WTC11 (cell line): ENCODE results near the gene ZMAT1. TPM values are rescaled to one million over a fixed set of nuclear protein-coding genes. Genes with fewer than 3 reads are reported as not detected.
"Not testable (repeated sequence)": the region's sequence is repeated elsewhere in the genome, so short reads cannot be mapped to it uniquely, and the experiment has no call there.

Source experiments
- ATAC-seq: fragments of 200-7000 bp; cut with Tn5 transposase; 2 replicates; pipeline ENCODE4 v1.10.0; 2021; ENCODE audit warnings: mild to moderate bottlenecking, moderate library complexity
- CTCF ChIA-PET: fragments of 300-600 bp; sonication (Branson Sonifier 250); formaldehyde crosslinking; loops from one replicate; lab custom pipeline; 2021; ENCODE audit warnings: antibody characterized with exemption; lab: Charles Lee
- POLR2A ChIA-PET: fragments of 350-600 bp; sonication (Branson Sonifier 250); formaldehyde crosslinking; loops from one replicate; lab custom pipeline; 2021; ENCODE audit warnings: antibody characterized with exemption; lab: Charles Lee
- DNase-seq: peaks from one replicate; pipeline ENCODE4 v3.0.0; 2021; ENCODE audit warnings: low spot score
- H3K27ac Mint-ChIP-seq: 2 replicates; pipeline ENCODE4 v1.8.0; 2021; ENCODE audit warnings: mixed read lengths
- H3K27me3 Mint-ChIP-seq: 2 replicates; pipeline ENCODE4 v1.8.0; 2021; ENCODE audit warnings: low read depth, mild to moderate bottlenecking, moderate library complexity, mixed read lengths
- H3K36me3 Mint-ChIP-seq: 2 replicates; pipeline ENCODE4 v1.8.0; 2021; ENCODE audit warnings: mixed read lengths
- H3K4me1 Mint-ChIP-seq: 2 replicates; pipeline ENCODE4 v1.8.0; 2022; ENCODE audit warnings: mixed read lengths
- H3K4me3 Mint-ChIP-seq: 2 replicates; pipeline ENCODE4 v1.8.0; 2021; ENCODE audit warnings: mild to moderate bottlenecking, moderate library complexity, mixed read lengths
- H3K9me3 Mint-ChIP-seq: 2 replicates; pipeline ENCODE4 v1.8.0; 2021; ENCODE audit warnings: mixed read lengths
- AR ChIP-seq: fragments of 250-450 bp; sonication (Bioruptor Pico); IDR thresholded peaks from 2 replicates; pipeline ENCODE4 v1.9.0; 2021; ENCODE audit warnings: mild to moderate bottlenecking
- ATF3 ChIP-seq: sonication (generic); formaldehyde crosslinking; conservative IDR thresholded peaks from 2 replicates; pipeline ENCODE4 v1.8.1; 2022; ENCODE audit warnings: mild to moderate bottlenecking, missing genetic modification reagents
- CDX4 ChIP-seq: fragments of 250-450 bp; sonication (Bioruptor Pico); IDR thresholded peaks from 2 replicates; pipeline ENCODE4 v1.9.0; 2021; ENCODE audit warnings: moderate library complexity, mild to moderate bottlenecking, inconsistent platforms, borderline replicate concordance
- ELF4 ChIP-seq: sonication (generic); formaldehyde crosslinking; IDR thresholded peaks from 2 replicates; pipeline ENCODE4 v1.8.1; 2022; ENCODE audit warnings: low read depth, mild to moderate bottlenecking, moderate library complexity, missing genetic modification reagents
- FOXJ3 ChIP-seq: sonication (generic); formaldehyde crosslinking; IDR thresholded peaks from 2 replicates; pipeline ENCODE4 v1.9.0; 2021; ENCODE audit warnings: missing genetic modification reagents, mild to moderate bottlenecking, borderline replicate concordance
- FOXK1 ChIP-seq: sonication (generic); formaldehyde crosslinking; IDR thresholded peaks from 2 replicates; pipeline ENCODE4 v1.8.0; 2022; ENCODE audit warnings: mild to moderate bottlenecking, moderate library complexity, missing genetic modification reagents
- GABPB1 ChIP-seq: sonication (generic); formaldehyde crosslinking; IDR thresholded peaks from 2 replicates; pipeline ENCODE4 v1.8.1; 2023; ENCODE audit warnings: mild to moderate bottlenecking, missing genetic modification reagents
- IRF2 ChIP-seq: sonication (generic); formaldehyde crosslinking; IDR thresholded peaks from 2 replicates; pipeline ENCODE4 v1.8.0; 2022; ENCODE audit warnings: low read depth, missing genetic modification reagents, borderline replicate concordance
- JAZF1 ChIP-seq: fragments of 250-450 bp; sonication (Bioruptor Pico); IDR thresholded peaks from 2 replicates; pipeline ENCODE4 v1.9.0; 2021; ENCODE audit warnings: moderate library complexity, mild to moderate bottlenecking, inconsistent platforms
- NFE2L1 ChIP-seq: sonication (generic); formaldehyde crosslinking; IDR thresholded peaks from 2 replicates; pipeline ENCODE4 v1.8.1; 2023; ENCODE audit warnings: missing genetic modification reagents
- NFYB ChIP-seq: sonication (generic); formaldehyde crosslinking; conservative IDR thresholded peaks from 2 replicates; pipeline ENCODE4 v1.8.0; 2022; ENCODE audit warnings: low read depth, missing genetic modification reagents
- NR1H2 ChIP-seq: sonication (generic); formaldehyde crosslinking; IDR thresholded peaks from 2 replicates; pipeline ENCODE4 v1.9.0; 2021; ENCODE audit warnings: mild to moderate bottlenecking, moderate library complexity, missing genetic modification reagents
- OVOL2 ChIP-seq: fragments of 250-450 bp; sonication (Bioruptor Pico); IDR thresholded peaks from 2 replicates; pipeline ENCODE4 v1.9.0; 2021; ENCODE audit warnings: mild to moderate bottlenecking, borderline replicate concordance
- RORB ChIP-seq: fragments of 250-450 bp; sonication (Bioruptor Pico); IDR thresholded peaks from 2 replicates; pipeline ENCODE4 v1.9.0; 2021; ENCODE audit warnings: mild to moderate bottlenecking
- SMAD3 ChIP-seq: sonication (generic); formaldehyde crosslinking; IDR thresholded peaks from 2 replicates; pipeline ENCODE4 v1.8.0; 2022; ENCODE audit warnings: missing genetic modification reagents, mild to moderate bottlenecking, borderline replicate concordance
- ZBTB21 ChIP-seq: sonication (generic); formaldehyde crosslinking; IDR thresholded peaks from 2 replicates; pipeline ENCODE4 v1.8.1; 2023; ENCODE audit warnings: mild to moderate bottlenecking, missing genetic modification reagents, borderline replicate concordance
- ZNF263 ChIP-seq: sonication (generic); formaldehyde crosslinking; IDR thresholded peaks from 2 replicates; pipeline ENCODE4 v1.8.1; 2022; ENCODE audit warnings: low read depth, mild to moderate bottlenecking, moderate library complexity, missing genetic modification reagents
- ZNF317 ChIP-seq: sonication (generic); formaldehyde crosslinking; IDR thresholded peaks from 2 replicates; pipeline ENCODE4 v1.8.1; 2023; ENCODE audit warnings: low read depth, mild to moderate bottlenecking, moderate library complexity, missing genetic modification reagents, borderline replicate concordance
- ZNF416 ChIP-seq: fragments of 250-450 bp; sonication (Bioruptor Pico); IDR thresholded peaks from 2 replicates; pipeline ENCODE4 v1.9.0; 2021; ENCODE audit warnings: mild to moderate bottlenecking, inconsistent platforms
- ZNF425 ChIP-seq: fragments of 250-450 bp; sonication (Bioruptor Pico); conservative IDR thresholded peaks from 2 replicates; pipeline ENCODE4 v1.9.0; 2021; ENCODE audit warnings: mild to moderate bottlenecking
- total RNA-seq: library from RNA; stranded (reverse); gene quantifications from 3 replicates; pipeline ENCODE4 v1.2.3, GENCODE V29; 2021
- TF ChIP-seq, protein P1 (sequence below): sonication (generic); formaldehyde crosslinking; IDR thresholded peaks from 2 replicates; pipeline ENCODE4 v1.8.1; 2023; ENCODE audit warnings: mild to moderate bottlenecking, moderate library complexity, missing genetic modification reagents

Gene ZMAT1
- total RNA-seq, 1 experiment from 2014 or later: 3.0 TPM

DNA sequence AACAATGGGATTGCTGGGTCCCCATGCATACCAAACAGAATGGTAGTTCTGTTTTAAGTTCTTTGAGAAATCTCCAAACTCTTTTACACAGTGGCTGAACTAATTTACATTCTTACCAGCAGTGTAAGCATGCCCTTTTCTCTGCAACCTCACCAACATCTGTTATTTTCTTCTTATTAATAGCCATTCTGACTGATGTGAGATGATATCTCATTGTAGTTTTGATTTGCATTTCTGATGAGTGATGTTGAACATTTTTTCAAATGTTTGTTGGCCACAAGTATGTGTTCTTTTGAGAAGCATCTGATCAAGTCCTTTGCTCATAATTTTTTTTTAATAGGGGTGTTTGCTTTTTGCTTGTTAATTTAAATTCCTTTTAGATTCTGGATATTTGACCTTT, 41.2 kb upstream of the ZMAT1 start:
- POLR2A ChIA-PET: no interaction called here
- CTCF ChIA-PET: no interaction called here
- H3K27me3 Mint-ChIP-seq: peaks cover 15% of the 10 kb centered on the region
- no peak for ATAC-seq
- DNase-seq: no peak
- H3K36me3 Mint-ChIP-seq: peaks cover 14% of the 10 kb centered on the region
- no peak overlapping the region for H3K4me3 Mint-ChIP-seq
- peaks cover 9% of the 10 kb centered on the region for H3K4me1 Mint-ChIP-seq
- TF ChIP-seq ZNF263: no peak
- no peak for TF ChIP-seq ZNF425 (CRISPR knock-in tag)
- no peak for TF ChIP-seq ATF3
- no peak for TF ChIP-seq NR1H2 (CRISPR knock-in tag)
- no peak for TF ChIP-seq CDX4 (CRISPR knock-in tag)
- TF ChIP-seq NFE2L1 (CRISPR knock-in tag): no peak
- TF ChIP-seq, protein P1, sequence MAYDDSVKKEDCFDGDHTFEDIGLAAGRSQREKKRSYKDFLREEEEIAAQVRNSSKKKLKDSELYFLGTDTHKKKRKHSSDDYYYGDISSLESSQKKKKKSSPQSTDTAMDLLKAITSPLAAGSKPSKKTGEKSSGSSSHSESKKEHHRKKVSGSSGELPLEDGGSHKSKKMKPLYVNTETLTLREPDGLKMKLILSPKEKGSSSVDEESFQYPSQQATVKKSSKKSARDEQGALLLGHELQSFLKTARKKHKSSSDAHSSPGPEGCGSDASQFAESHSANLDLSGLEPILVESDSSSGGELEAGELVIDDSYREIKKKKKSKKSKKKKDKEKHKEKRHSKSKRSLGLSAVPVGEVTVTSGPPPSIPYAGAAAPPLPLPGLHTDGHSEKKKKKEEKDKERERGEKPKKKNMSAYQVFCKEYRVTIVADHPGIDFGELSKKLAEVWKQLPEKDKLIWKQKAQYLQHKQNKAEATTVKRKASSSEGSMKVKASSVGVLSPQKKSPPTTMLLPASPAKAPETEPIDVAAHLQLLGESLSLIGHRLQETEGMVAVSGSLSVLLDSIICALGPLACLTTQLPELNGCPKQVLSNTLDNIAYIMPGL (CRISPR knock-in tag): no peak
- TF ChIP-seq ZNF416: no peak
- no peak for TF ChIP-seq SMAD3 (CRISPR knock-in tag)
- TF ChIP-seq ZNF317 (CRISPR knock-in tag): no peak
- no peak for TF ChIP-seq NFYB (CRISPR knock-in tag)
- no peak for TF ChIP-seq GABPB1 (CRISPR knock-in tag)
- TF ChIP-seq JAZF1 (CRISPR knock-in tag): no peak
- no peak overlapping the region for H3K27ac Mint-ChIP-seq
- peaks cover 31% of the 10 kb centered on the region for H3K9me3 Mint-ChIP-seq

DNA sequence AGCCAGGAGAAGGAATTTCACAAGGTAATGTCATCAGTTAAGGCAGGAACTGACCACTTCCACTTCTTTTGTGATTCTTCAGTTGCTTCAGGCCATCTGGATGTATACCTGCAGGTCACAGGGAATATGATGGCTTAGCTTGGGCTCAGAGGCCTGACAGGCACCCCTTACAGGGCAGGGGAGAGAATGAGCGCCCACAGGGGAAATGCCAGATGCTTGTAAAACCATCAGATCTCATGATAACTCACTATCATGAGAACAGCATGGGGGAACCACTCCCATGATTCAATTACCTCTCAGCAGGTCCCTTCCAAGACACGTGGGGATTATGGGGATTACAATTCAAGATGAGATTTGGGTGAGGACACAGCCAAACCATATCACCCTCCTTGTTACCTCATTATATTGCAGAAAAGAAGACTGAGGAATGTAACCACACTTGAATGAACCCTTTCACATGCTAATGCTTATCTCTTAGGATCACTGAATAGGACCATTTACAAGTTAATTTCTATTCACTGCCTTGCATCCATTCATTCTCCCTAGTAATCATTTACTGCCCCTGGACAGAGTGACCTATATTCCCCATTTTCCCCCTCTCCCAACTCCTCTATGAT, 33.2 kb upstream of the ZMAT1 start:
- CTCF ChIA-PET, POLR2A ChIA-PET: not testable (repeated sequence)
- Mint-ChIP-seq H3K27ac (peak overlapping the region; percentile 92), H3K9me3 (peaks cover 24% of the 10 kb centered on the region), H3K36me3 (peaks cover 26% of the 10 kb centered on the region), H3K27me3 (peaks cover 41% of the 10 kb centered on the region), H3K4me1 (peaks cover 22% of the 10 kb centered on the region), H3K4me3 (peak overlapping the region; percentile 38; the same call in 1 of the 2 replicates)
- DNase-seq (peak; percentile 13), ATAC-seq (peak; percentile 80)

DNA sequence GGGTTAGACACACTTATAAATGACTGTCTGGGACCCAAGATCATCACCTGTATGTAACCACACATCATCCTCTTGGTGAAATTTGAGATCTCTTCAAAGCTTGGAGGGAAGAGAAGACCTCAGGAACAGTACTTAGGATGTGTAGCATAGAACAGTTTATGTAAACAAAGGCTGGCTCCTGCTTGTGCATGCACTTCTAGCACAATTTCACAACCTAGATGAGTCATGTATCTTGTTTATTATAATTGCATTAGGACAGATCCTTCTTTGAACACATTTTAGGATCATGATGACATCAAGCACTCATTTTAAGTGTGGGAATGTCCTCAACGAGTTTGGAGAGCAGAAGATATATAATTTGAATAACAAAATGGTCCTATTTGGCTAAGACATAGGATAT, 26.3 kb upstream of the ZMAT1 start:
- DNase-seq (no peak), ATAC-seq (no peak)
- H3K9me3 Mint-ChIP-seq: peaks cover 27% of the 10 kb centered on the region
- peaks cover 63% of the 10 kb centered on the region for H3K27me3 Mint-ChIP-seq
- peaks cover 26% of the 10 kb centered on the region for H3K4me1 Mint-ChIP-seq
- peaks cover 17% of the 10 kb centered on the region for H3K36me3 Mint-ChIP-seq
- ChIA-PET POLR2A (no interaction called here), CTCF (no interaction called here)
- H3K27ac Mint-ChIP-seq: no peak overlapping the region
- H3K4me3 Mint-ChIP-seq: no peak overlapping the region
- TF ChIP-seq SMAD3 (CRISPR knock-in tag): no peak
- TF ChIP-seq IRF2 (CRISPR knock-in tag): no peak
- TF ChIP-seq AR (CRISPR knock-in tag): no peak
- no peak for TF ChIP-seq ZNF425 (CRISPR knock-in tag)
- no peak for TF ChIP-seq FOXJ3 (CRISPR knock-in tag)
- no peak for TF ChIP-seq OVOL2 (CRISPR knock-in tag)
- TF ChIP-seq RORB (CRISPR knock-in tag): no peak
- TF ChIP-seq ELF4 (CRISPR knock-in tag): no peak
- no peak for TF ChIP-seq FOXK1 (CRISPR knock-in tag)
- TF ChIP-seq ZBTB21 (CRISPR knock-in tag): no peak
